NCI-H69 (cell line): ENCODE measurements around the gene UTRN.
A peak's percentile ranks its signal among the peaks of the same experiment; 100 is the strongest.

Experiments used
- DNase-seq: peaks from one replicate; lab custom pipeline; 2025; lab: John Stamatoyannopoulos, UW

UTRN gene

GRCh38 chr6:144284783-144285547 lies at the start of gene UTRN:
Gene UTRN, plus strand, starts transcription at chr6:144285335. Its CDS starts 6,494 bp downstream, at chr6:144291829.
- DNase-seq: peak; percentile 71

GRCh38 chr6:144244688-144245087 lies 40.4 kb upstream of the UTRN start:
- no peak for DNase-seq

DNA sequence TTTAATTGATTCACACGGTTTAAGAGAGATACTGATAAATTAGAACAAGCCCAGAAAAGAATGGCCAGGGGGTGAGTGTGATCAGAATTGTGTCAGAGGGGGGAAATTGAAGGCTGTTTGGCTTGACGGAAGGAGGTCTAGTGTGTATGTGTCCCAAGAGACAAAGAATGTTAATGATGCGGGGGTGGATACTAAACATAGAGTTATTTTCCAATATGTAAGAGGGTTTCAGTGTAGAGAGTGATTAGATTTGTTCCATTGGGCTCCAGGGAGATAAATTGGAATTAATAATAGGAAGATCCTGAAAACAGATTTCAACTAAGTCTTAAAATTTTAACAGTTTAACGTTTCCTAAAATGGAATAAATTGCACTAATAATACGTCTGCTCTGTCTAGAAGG lies 38.1 kb upstream of the UTRN start:
- no peak for DNase-seq

- DNase-seq: no peak
Measured at GRCh38 chr6:144248003-144248402, 37.1 kb upstream of the UTRN start.

DNA sequence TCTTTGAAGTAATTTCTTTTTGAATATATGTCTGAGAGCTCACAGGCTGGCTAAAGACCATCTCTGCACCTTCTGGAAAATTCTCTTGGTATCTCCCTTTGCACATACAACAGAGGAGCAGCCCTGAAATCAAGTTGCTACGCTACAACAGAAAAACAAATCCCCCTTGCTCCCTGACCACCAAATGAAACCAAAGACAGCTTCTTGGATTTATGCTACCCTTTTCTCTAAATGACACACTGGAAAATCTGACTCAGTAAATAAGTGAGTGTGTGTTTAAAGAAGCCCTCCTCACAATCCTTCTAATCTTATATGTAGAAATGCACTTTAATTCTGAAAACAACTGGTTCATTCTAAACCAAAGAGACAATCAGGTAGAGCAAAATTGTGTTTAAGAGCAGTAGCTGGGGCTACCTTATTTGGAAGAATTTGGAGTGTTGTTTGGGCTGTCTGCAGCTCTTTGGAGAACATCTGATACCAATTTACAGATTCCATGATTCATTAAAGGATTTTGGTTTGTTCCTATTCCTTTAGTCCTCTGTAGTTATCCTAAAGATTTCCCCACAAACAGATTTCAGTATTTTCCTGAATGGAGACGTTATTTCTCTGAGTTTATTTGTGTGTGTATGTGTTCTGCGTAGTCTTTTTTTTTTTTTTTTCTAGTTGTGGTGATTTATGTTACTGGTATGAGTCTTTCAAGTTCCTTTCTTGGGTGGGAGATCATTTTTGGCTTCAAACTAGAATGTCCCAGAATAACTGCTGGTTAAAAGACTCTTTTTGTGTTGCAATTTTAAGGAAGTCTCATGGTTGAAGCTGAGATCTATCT lies 36.4 kb upstream of the UTRN start:
- DNase-seq: no peak

GRCh38 chr6:144250276-144250675 lies 34.9 kb upstream of the UTRN start:
- no peak for DNase-seq

- DNase-seq: no peak
Measured at GRCh38 chr6:144252259-144252658, 32.9 kb upstream of the UTRN start.

DNA sequence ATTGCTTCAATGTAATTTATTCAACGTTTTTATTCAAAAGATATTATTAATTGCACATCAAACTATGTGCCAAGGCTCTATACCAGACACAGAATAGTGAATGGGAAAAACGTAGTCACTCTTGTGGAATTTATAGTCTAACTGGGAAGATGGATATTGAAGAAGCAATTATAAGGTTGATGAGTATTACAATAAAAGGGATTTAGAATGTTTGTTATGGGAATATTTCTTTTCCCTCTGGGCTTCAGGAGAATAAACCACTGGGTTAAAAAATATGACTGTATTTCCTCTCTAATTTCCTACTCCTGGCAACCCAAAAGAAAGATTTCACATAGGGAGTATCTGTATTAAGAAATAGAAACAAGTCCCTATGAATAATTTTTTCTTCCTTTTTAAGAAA lies 25.1 kb upstream of the UTRN start:
- no peak for DNase-seq

DNA sequence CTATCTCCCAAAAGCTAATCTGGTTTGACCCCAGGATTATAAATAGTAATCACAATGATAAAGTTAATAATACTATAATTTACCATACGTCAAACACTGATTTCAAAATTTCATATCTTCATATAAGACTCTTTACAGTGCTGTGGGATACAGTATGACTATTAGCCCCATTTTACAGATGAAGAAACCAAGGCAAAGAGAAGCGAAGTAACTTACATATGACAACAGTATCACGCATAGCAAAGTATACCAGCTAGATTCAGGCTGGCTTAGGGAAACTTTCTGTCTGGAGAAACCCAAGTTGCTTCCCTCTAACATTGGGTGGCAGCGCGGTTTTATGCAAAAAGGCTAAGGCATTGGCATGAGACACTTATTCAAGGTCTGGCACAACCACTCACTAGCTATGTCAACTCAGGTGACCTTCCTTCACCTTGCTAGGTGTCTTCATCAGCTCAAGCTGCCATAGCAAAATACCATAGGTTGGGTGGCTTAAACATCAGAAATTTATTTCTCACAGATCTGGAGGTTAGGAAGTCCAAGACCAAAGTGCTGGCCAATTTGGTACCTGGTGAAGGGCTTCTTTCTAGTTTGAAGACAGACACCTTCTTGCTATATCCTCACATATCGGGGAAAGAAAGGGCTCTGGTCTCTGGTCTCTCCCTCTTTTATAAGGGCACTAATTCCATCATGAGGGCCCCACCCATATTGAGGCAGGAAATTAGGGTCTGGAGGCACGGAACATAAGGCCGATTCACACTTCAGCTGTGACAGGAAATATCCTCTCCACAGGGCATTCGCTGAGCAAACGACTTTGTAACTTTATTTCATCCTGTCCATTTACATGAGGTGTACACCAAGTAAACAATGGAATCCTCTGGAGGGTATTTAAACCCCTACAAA lies 22.4 kb upstream of the UTRN start:
- no peak for DNase-seq

GRCh38 chr6:144263786-144264185 lies 21.3 kb upstream of the UTRN start:
- no peak for DNase-seq

DNA sequence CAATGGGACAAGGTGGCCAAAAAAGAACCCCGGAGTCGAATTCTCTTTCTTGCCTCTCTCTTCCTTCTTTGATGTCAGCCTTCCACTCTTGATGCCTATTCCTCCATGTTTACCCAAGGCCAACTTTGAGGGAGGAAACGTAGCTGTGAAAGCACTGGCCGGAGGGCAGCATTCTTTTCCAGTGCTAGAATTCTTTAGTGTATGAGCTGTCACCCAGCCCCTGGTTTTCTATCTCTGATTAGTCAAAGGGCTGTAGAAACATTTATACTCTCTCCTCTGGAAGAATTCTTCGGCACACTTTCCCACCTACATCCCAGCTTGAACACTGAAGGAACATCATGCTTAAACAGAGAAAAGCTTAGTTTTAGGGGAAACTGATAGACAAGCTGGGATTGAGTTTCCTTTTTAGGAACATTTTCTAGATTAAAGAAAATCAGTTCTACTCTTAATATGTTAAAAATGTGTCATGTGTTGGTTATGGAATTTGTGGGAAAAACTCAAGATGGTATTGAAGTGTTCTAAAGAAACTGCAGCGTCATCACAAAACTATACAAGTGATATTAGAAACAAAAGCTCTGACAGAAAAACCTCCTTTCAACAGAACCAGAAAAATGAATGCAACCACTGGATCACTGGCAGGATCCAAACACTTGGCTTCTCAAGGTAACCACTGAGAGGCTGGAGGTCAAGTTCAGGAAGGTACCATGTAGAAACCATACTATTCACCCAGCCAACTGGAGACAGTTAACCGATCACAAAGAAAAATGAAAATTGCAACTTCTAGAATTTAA lies 20.7 kb upstream of the UTRN start:
- no peak for DNase-seq

- no peak for DNase-seq
Measured at GRCh38 chr6:144265061-144265357, 20.1 kb upstream of the UTRN start.

DNA sequence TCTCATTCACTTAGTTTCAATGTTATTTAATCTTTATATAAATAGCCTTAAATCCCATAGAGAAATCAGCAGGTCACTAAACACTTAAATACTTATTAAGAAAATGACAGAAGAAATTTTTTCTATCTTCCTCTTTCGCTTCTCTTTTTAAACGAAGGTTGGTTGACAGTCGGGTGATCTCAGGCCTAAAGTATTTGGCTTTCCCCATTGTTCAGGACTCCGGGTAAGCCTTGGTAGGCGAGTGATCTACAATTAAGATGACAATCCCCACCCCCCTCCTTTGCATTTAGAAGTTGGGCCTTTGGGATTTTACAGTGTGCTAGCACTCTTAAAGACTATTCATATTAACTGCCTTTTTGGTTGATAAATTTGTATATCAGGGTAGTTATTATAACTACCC lies 19.7 kb upstream of the UTRN start:
- no peak for DNase-seq

DNA sequence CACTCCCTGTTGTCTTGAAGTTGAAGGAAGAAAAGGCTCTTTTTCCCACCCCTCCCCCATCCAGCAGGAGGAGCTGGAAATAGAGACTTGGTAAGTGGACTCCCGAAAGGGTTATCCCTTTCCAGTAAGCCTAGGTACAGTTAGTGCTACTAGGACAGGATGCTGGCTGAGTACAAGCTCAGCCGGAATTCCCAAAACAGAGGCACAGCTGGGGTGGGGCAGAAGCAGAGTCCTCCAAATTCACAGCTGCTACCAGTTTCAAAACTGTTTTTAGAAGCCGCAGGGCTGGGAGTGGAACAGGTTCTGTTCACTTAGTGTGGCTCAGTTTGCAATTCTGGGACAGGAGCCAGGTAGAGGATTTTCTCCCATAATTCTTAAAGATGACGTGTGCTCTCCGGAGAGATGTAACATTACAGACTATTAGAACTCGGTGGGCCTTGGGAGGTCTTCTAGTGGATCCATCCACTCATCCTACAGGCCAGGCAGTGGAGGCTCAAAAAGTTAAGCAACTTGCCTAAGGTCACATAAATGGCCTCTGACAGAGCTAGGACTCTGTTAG lies 19.0 kb upstream of the UTRN start:
- peak; percentile 9 for DNase-seq

DNA sequence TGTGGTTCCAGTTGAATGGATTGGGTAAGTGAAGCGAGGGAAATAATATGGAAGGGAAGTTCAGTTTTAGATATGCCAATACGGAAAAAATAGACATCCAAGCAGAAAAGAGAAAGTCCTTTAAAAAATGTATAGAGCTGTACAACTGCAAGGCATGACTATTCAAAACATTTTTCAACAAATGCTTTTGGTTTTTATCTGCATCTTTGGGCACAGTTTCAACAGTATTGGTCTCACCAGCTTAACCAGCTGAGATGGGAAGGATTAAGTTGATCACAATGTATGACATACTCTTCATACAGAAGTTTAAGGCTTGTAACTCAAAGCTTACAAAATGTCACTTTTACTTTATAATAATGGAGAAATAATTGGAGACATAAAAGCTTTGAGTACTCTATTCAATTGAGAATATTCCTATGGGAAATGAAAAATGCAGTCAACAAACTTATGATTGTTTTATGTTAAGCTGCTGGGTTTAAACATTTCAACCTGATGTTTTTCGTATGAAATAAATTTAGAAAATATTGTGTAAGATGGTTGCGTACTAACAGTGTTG lies 16.3 kb upstream of the UTRN start:
- no peak for DNase-seq

GRCh38 chr6:144277174-144277573 lies 8.0 kb upstream of the UTRN start:
- no peak for DNase-seq

DNA sequence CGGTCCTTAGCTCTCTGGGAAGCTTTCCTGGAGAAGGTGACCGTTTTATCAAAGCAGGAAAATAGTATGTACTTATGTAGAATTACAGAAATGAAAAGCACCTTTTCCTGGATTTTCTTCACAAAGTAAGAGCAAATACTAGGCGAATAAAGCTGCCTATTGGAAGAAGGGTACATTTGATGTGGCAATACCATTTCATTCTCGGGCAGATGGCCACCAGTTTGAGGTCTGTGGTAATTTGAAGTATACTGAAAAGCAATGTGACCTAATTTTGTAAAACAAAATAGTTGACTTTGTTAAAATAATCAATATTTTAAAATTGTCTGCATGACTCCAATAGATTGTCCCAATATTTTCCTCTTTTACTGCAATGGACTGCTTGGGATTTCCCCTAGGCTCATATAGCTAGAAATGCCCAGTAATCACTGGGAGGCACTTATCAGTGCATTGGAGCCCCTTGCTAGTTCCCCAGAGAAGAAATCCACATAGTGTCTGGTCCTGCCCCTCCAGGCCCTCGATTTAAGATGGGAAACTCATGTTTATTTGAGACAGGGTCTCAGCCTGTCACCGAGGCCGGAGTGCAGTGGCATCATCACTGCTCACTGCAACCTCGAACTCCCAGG lies 7.4 kb upstream of the UTRN start:
- no peak for DNase-seq

- DNase-seq: no peak
Measured at GRCh38 chr6:144278659-144279314, 6.3 kb upstream of the UTRN start.

DNA sequence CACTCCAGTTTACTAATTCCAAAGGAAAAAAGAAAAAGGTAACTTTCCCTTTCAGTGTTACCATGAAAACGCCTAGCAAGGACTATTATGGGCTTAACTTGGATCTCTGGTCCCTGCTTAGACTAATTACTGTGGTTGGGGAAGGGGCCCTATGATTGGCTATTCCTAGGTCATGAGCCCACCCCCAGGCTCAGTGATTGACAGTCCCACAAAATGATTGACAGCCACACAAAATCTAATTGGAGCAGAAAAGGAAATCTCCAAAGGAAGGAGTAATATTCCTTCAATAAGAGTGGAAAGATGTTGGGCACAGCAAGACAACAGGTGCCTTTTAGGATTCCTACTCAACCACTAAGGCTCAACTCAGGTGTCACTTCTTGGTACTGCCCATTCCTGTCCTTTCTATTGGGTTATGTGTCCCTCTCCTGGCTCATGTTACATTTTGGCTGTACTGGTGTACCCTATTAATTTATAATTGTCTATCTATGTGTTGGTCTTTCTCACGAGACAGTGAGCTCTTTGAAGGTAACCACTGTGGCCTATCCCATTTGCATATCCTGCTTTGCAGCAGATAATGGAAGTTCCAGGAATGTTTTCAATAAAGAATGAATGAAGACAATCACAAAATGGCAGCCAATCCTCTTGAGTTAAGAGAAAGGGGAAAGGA lies 5.5 kb upstream of the UTRN start:
- DNase-seq: no peak
